Lung (tissue), 12 donors: ENCODE measurements around the gene TMEM128. TPM values are rescaled to one million over a fixed set of nuclear protein-coding genes. Genes with fewer than 3 reads are reported as not detected.

Source experiments
- ATAC-seq: fragments of 200-7000 bp; cut with Tn5 transposase; one replicate; pipeline ENCODE4 v1.9.1; 2020; ENCODE audit warnings: moderate number of reproducible peaks; ENCODE audit not compliant: insufficient read depth, low FRiP score
- DNase-seq, 3 donors: peaks; one replicate each; pipeline ENCODE4 v3.0.0-alpha.2; 2013 to 2017
- H3K27ac ChIP-seq, 2 donors: one replicate each; pipeline ENCODE4 v1.5.1; 2013; ENCODE audit warnings: mild to moderate bottlenecking in 2 of 2, moderate library complexity in 2 of 2, control low read depth in 1 of 2, inconsistent platforms in 1 of 2, low read depth in 1 of 2, low read length in 1 of 2
- H3K27me3 ChIP-seq, 3 donors: one replicate each; pipeline ENCODE4 v1.5.1; 2013; ENCODE audit warnings: low read length in 2 of 3; ENCODE audit not compliant: control insufficient read depth in 3 of 3, insufficient read depth in 3 of 3
- H3K36me3 ChIP-seq, 4 donors: one replicate each; pipeline ENCODE4 v1.5.1; 2013; ENCODE audit warnings: low read length in 4 of 4, mild to moderate bottlenecking in 1 of 4, moderate library complexity in 1 of 4; ENCODE audit not compliant: control insufficient read depth in 4 of 4, insufficient read depth in 4 of 4
- H3K4me1 ChIP-seq, 5 donors: one replicate each; pipeline ENCODE4 v1.5.1; 2013; ENCODE audit warnings: low read length in 5 of 5, mild to moderate bottlenecking in 2 of 5, moderate library complexity in 1 of 5; ENCODE audit not compliant: control insufficient read depth in 5 of 5, insufficient read depth in 5 of 5
- H3K4me3 ChIP-seq: one replicate; pipeline ENCODE4 v1.5.1; 2013; ENCODE audit warnings: mild to moderate bottlenecking, control low read depth, moderate library complexity
- H3K9ac ChIP-seq, 2 donors: one replicate each; pipeline ENCODE4 v1.5.1; 2013; ENCODE audit warnings: low read length in 2 of 2, control low read depth in 1 of 2; ENCODE audit not compliant: insufficient read depth in 1 of 2
- H3K9me3 ChIP-seq, 4 donors: one replicate each; pipeline ENCODE4 v1.5.1; 2013; ENCODE audit warnings: low read length in 3 of 4, mild to moderate bottlenecking in 1 of 4, moderate library complexity in 1 of 4; ENCODE audit not compliant: control insufficient read depth in 4 of 4, insufficient read depth in 3 of 4
- CTCF ChIP-seq: IDR thresholded peaks from 2 replicates; pipeline ENCODE4 v1.5.1; 2012; ENCODE audit warnings: mild to moderate bottlenecking; ENCODE audit errors: control extremely low read depth, extremely low read depth
- WGBS, 2 donors: extraction: QIAGEN DNeasy Blood & Tissue Kit; methylation state at CpG; one replicate each; pipeline ENCODE4 v1.1.7; 2013; 5-methylcytosine and 5-hydroxymethylcytosine counted together
- polyA plus RNA-seq, 2 donors: library from polyadenylated mRNA; stranded (reverse); fragments of 200-250 nt; gene quantifications; one replicate each; pipeline ENCODE4 v1.2.1, GENCODE V29; 2013
- total RNA-seq, 2 donors: library from RNA; depleted of rRNA in 1 of 2; stranded (reverse); fragments of >200 nt in 1 of 2; gene quantifications; one replicate each; pipeline ENCODE4 v1.2.1, GENCODE V29; 2014 to 2021
- donor health status: control.
- donor health status: control.
- donor health status: Bipolar disorder and iron deficiency.
- donor health status: healthy.
- donor health status: DM: yes; HTN: yes; CAD: no.

The TMEM128 gene
- total and polyA plus RNA-seq, 4 donors: 27.5 to 31.3 (median 29.2) TPM

DNA sequence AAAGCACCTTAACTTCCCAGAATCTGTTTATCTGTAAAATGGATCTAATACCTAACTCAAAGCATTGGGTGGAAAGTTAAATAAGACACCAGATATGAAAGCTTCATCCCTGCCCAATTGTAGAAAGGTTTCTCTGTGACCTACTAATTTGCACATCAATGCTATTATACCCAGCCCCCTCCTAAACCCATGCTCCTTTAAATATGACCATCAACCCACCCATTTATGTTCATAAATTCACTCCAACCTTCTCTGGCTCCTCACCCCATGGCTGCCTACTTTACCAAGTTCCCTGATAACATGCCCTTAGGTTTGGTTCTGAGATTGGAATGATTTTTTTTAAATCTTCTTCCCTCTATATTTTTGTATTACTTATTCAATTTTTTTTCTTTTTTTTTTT, 40.1 kb upstream of the TMEM128 start:
- Histone ChIP-seq H3K4me3 (no peak overlapping the region), H3K9ac (no peak overlapping the region), H3K36me3 (peaks cover 2 to 6% (median 5%) of the 10 kb centered on the region in 4 donors), H3K9me3 (no peaks in the 10 kb centered on the region), H3K4me1 (peaks cover 8 to 18% (median 14%) of the 10 kb centered on the region in 5 donors), H3K27me3 (no peaks in the 10 kb centered on the region), H3K27ac (no peak overlapping the region)
- DNase-seq (no peak), ATAC-seq (no peak)
- TF ChIP-seq CTCF: no peak

DNA sequence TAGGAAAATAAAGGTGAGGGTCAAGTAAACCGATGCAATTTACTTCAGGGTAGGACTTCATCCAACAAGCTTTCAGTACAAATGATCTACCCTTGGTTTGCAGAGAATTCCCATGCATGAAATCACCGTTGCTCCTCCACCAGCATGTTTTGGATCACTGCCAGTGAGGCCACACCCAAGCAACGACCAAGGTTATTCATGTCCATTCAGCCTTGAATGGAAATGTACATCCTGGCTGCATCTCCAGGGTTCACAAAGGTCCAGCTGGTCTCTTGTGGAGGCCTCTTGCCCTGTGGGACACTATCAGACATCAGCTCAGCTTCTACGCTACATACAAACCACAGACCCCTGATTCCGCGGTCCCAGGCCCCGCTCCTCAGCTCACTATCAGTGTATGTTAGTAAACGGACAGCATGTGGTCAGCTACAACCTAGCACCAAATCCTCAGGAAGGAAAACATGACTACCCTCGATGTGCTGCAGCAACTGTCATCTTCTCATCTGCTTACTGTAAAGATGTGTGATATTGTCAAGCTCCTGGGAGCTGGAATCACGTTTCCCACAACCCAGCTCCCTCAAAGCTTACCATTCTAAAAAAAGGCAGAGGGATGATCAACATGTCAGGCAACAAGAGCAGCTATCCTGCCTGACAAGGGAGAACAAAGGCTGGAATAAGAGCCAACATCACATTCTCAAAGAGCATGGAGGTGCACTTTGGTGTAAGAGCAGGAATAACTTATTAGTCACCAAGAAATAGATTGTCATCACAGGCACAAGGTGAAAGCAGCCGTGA, 37.0 kb upstream of the TMEM128 start:
- no peak overlapping the region for H3K9ac ChIP-seq
- H3K9me3 ChIP-seq: no peaks in the 10 kb centered on the region
- WGBS, 2 donors: 79 to 83% methylated on average over 11 of the region's 11 CpGs
- H3K27ac ChIP-seq: peak overlapping the region in 1 of 2 donors; percentile 76
- H3K36me3 ChIP-seq: peaks cover 13 to 18% (median 15%) of the 10 kb centered on the region in 4 donors
- ATAC-seq: no peak
- no peak for DNase-seq
- H3K4me1 ChIP-seq: peaks cover 6 to 10% (median 8%) of the 10 kb centered on the region in 5 donors
- H3K27me3 ChIP-seq: no peaks in the 10 kb centered on the region
- TF ChIP-seq CTCF: no peak
- no peak overlapping the region for H3K4me3 ChIP-seq

- H3K27ac ChIP-seq: no peak overlapping the region
- peaks cover 0 to 4% (median 0%) of the 10 kb centered on the region in 5 donors for H3K4me1 ChIP-seq
- H3K9ac ChIP-seq: no peak overlapping the region
- H3K4me3 ChIP-seq: no peak overlapping the region
- no peaks in the 10 kb centered on the region for H3K27me3 ChIP-seq
- peaks cover 19 to 31% (median 25%) of the 10 kb centered on the region in 4 donors for H3K36me3 ChIP-seq
- no peaks in the 10 kb centered on the region for H3K9me3 ChIP-seq
- no peak for ATAC-seq
- WGBS, 2 donors: 79 to 96% methylated on average over 6 of the region's 6 CpGs
- no peak for TF ChIP-seq CTCF
- no peak for DNase-seq
Measured at GRCh38 chr4:4281787-4282186, 33.8 kb upstream of the TMEM128 start.
